Hepatocyte (in vitro differentiated cells): Measurements from ENCODE around the gene TRPC1. TPM values are rescaled to one million over a fixed set of nuclear protein-coding genes. Genes with fewer than 3 reads are reported as not detected.
A peak's percentile ranks its signal among the peaks of the same experiment; 100 is the strongest.

Experiments
- DNase-seq: peaks from one replicate; pipeline ENCODE4 v3.0.0-alpha.2; 2016; ENCODE audit warnings: low spot score
- H2AFZ ChIP-seq: fragments of 200-600 bp; sonication (generic); 2 replicates; pipeline ENCODE4 v1.6.0; 2016; ENCODE audit warnings: antibody characterized with exemption, mild to moderate bottlenecking
- H3K27ac ChIP-seq: fragments of 200-600 bp; sonication (generic); 2 replicates; pipeline ENCODE4 v1.5.1; 2016; ENCODE audit warnings: mild to moderate bottlenecking
- H3K27me3 ChIP-seq: fragments of 200-600 bp; sonication (generic); 2 replicates; pipeline ENCODE4 v1.6.1; 2016
- H3K36me3 ChIP-seq: fragments of 200-600 bp; sonication (generic); replicated peaks from 2 replicates; pipeline ENCODE4 v1.5.1; 2016; ENCODE audit warnings: low read depth; ENCODE audit not compliant: insufficient read depth
- H3K4me1 ChIP-seq: fragments of 200-600 bp; sonication (generic); 2 replicates; pipeline ENCODE4 v1.5.1; 2016; ENCODE audit warnings: mild to moderate bottlenecking, moderate library complexity; ENCODE audit not compliant: insufficient read depth
- H3K4me2 ChIP-seq: fragments of 200-600 bp; sonication (generic); 2 replicates; pipeline ENCODE4 v1.6.0; 2016
- H3K4me3 ChIP-seq: fragments of 200-600 bp; sonication (generic); 2 replicates; pipeline ENCODE4 v1.5.1; 2016; ENCODE audit warnings: mild to moderate bottlenecking
- H3K79me2 ChIP-seq: fragments of 200-600 bp; sonication (generic); 2 replicates; pipeline ENCODE4 v1.6.0; 2017; ENCODE audit warnings: mild to moderate bottlenecking
- H3K9me2 ChIP-seq: fragments of 200-600 bp; sonication (generic); replicated peaks from 2 replicates; pipeline ENCODE4 v1.6.0; 2017; ENCODE audit warnings: mild to moderate bottlenecking; ENCODE audit not compliant: insufficient read depth
- H3K9me3 ChIP-seq: fragments of 200-600 bp; sonication (generic); 2 replicates; pipeline ENCODE4 v1.5.1; 2016; ENCODE audit warnings: low read depth, mild to moderate bottlenecking
- H4K20me1 ChIP-seq: fragments of 200-600 bp; sonication (generic); 2 replicates; pipeline ENCODE4 v1.6.0; 2016; ENCODE audit warnings: mild to moderate bottlenecking; ENCODE audit not compliant: insufficient read depth, poor library complexity, severe bottlenecking
- CTCF ChIP-seq: fragments of 200-600 bp; sonication (generic); IDR thresholded peaks from 2 replicates; pipeline ENCODE4 v1.5.1; 2016; ENCODE audit warnings: antibody characterized with exemption, mild to moderate bottlenecking; ENCODE audit not compliant: poor library complexity
- EZH2 ChIP-seq: fragments of 200-600 bp; sonication (generic); IDR thresholded peaks from 2 replicates; pipeline ENCODE4 v1.6.1; 2016; ENCODE audit warnings: antibody characterized with exemption, mild to moderate bottlenecking, borderline replicate concordance
- EZH2phosphoT487 ChIP-seq: fragments of 200-600 bp; sonication (generic); IDR thresholded peaks from one replicate; pipeline ENCODE4 v1.6.1; 2018; ENCODE audit warnings: antibody characterized with exemption, mild to moderate bottlenecking, low read depth, moderate library complexity; ENCODE audit not compliant: unreplicated experiment, severe bottlenecking
- WGBS: methylation state at CpG from one replicate; pipeline ENCODE4 v1.1.6; 2016; ENCODE audit warnings: low lambda C conversion rate; ENCODE audit errors: missing lambda C conversion rate; 5-methylcytosine and 5-hydroxymethylcytosine counted together
- polyA plus RNA-seq: library from polyadenylated mRNA; unstranded; fragments of >200 nt; fragmentation: Nextera tagmentation; extraction: Ambion mirVana; gene quantifications from 2 replicates; pipeline ENCODE4 v1.2.1, GENCODE V29; 2016
- small RNA-seq: library from RNA; depleted of rRNA; stranded (forward); fragments of <200 nt; gene quantifications from one replicate; pipeline ENCODE3, GENCODE V24; 2014
- total RNA-seq: library from RNA; depleted of rRNA; stranded (reverse); fragments of >200 nt; gene quantifications from 2 replicates; pipeline ENCODE4 v1.2.3, GENCODE V29; 2014

TRPC1 gene
- total and polyA plus RNA-seq, 2 experiments from 2014 or later = 3.3 to 12.6 TPM

DNA sequence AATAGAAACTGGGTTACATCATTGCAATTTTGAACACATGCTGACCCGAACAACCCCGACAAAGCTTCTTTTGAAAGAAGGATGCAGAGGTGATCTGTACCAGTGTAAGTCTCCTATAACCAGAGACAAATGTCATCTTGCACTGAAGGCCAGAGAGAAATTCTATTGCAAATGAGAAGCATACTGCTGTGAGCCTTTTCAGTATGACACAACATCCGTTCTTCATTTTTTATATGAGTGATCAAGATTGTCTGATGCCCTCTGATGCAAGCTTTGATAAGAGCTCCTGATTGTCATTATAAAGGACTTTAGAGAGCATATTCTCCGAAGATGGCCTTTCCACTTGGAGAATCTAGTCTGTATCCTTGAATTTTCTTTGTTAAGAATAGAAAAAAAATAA lies 128.2 kb downstream of the TRPC1 start:
- H3K4me1 ChIP-seq = no peaks in the 10 kb centered on the region
- no peak overlapping the region for H3K27ac ChIP-seq
- H3K9me2 ChIP-seq = no peaks in the 10 kb centered on the region
- H2AFZ ChIP-seq = no peak overlapping the region
- 91% methylated on average over 4 of the region's 4 CpGs for WGBS
- H3K9me3 ChIP-seq = no peaks in the 10 kb centered on the region
- H4K20me1 ChIP-seq = no peaks in the 10 kb centered on the region
- DNase-seq = no peak
- no peaks in the 10 kb centered on the region for H3K27me3 ChIP-seq
- no peaks in the 10 kb centered on the region for H3K36me3 ChIP-seq
- no peaks in the 10 kb centered on the region for H3K79me2 ChIP-seq
- no peak overlapping the region for H3K4me2 ChIP-seq
- no peak for TF ChIP-seq EZH2phosphoT487
- TF ChIP-seq CTCF = no peak
- TF ChIP-seq EZH2 = no peak
- H3K4me3 ChIP-seq = no peak overlapping the region

DNA sequence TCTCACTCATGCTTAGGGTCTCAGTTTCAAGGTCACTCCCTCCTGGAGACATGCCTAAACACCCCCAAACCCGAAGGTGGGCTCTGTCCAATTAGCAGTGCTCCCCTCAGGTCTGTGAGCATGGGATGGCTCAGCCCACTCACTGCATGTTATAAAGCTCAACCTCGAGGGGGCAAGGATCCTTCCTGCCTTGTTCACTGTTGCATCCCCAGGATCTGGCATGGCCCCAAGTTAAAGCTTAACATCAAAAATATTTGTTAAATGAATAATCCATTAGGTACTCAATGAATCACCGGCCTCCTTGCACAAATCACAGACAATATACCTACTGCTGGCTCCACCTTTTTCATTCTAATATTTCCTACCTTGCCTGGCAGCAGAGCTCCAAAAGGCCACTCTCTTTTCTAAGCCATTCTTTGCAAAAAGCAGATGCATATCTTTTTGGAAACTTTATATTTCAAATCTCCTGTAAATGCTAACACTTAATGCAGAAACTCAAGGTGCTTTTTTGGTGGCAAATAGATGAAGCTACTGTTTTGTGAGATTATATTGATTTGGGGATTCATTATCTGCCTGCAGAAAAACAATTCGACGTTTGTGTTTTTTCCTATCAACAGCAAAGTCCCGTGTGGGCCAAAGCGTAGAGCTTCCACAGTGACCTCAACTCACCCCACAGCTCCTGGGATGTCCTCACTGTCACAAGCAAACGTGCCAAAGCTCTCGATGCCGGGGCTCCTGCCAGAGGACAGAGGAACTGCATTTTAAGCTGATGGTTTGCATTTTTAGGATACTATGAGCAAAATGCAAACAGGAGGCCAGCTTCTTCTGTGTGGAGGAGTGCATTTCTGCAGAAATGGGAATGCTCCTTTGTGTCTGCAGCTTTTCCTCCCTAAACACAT lies 129.7 kb downstream of the TRPC1 start:
- no peaks in the 10 kb centered on the region for H3K9me3 ChIP-seq

DNA sequence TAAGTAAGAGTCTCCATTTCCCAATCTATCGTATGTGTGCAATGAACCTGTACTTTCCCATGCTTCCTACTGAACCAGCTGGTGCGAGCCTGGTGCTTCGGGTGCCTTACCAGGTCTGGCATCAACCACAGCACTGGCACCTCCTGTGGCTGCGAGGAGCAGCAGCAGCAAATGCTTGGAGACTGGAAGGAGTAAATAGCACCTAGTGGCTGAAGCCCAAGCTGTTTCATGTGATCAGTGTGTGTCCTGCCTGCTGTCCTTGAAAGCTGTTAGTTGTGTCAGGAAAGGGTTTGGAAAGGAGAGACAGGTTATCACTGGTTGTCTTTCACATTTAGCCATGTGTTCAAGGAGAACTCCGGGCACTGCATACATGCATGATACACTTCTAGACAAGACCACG lies 133.2 kb downstream of the TRPC1 start:
- peak; percentile 24 for DNase-seq
- no peaks in the 10 kb centered on the region for H3K36me3 ChIP-seq
- H3K9me2 ChIP-seq = no peaks in the 10 kb centered on the region
- no peaks in the 10 kb centered on the region for H3K9me3 ChIP-seq
- H3K79me2 ChIP-seq = no peaks in the 10 kb centered on the region
- H3K27me3 ChIP-seq = no peaks in the 10 kb centered on the region
- no peaks in the 10 kb centered on the region for H4K20me1 ChIP-seq
- H3K4me2 ChIP-seq = no peak overlapping the region
- 70% methylated on average over 6 of the region's 6 CpGs for WGBS
- no peak overlapping the region for H3K4me3 ChIP-seq
- H2AFZ ChIP-seq = no peak overlapping the region
- no peak for TF ChIP-seq EZH2
- no peak for TF ChIP-seq EZH2phosphoT487
- TF ChIP-seq CTCF = no peak
- H3K27ac ChIP-seq = no peak overlapping the region
- no peaks in the 10 kb centered on the region for H3K4me1 ChIP-seq

More for the DNA sequence above, 129.7 kb downstream of the TRPC1 start:
- Histone ChIP-seq H3K4me2 (no peak overlapping the region), H3K27ac (no peak overlapping the region), H4K20me1 (no peaks in the 10 kb centered on the region), H3K9me2 (no peaks in the 10 kb centered on the region), H3K36me3 (no peaks in the 10 kb centered on the region), H3K4me3 (no peak overlapping the region), H3K27me3 (no peaks in the 10 kb centered on the region), H3K79me2 (no peaks in the 10 kb centered on the region), H3K4me1 (no peaks in the 10 kb centered on the region), H2AFZ (no peak overlapping the region)
- WGBS = 62% methylated on average over 10 of the region's 10 CpGs
- TF ChIP-seq CTCF (no peak), EZH2 (no peak), EZH2phosphoT487 (no peak)
- DNase-seq = peak; percentile 65

Small RNA genes within 50 kb of the gene (small RNA-seq; reads per million reads assigned to genes)
- not detected for gene RNU7-47P

Other genes with a start within 250 kb of the TRPC1 start
- gene ATR, start 145.3 kb upstream of the TRPC1 start, total RNA-seq = 20.8 and 35.6 TPM in 2 replicates
- gene ATR, start 145.3 kb upstream of the TRPC1 start, polyA plus RNA-seq = 10.0 and 10.2 TPM in 2 replicates
- gene PLS1, start 127.6 kb upstream of the TRPC1 start, total RNA-seq = 21.1 and 22.8 TPM in 2 replicates
- gene PLS1, start 127.6 kb upstream of the TRPC1 start, polyA plus RNA-seq = 9.7 and 13.0 TPM in 2 replicates
- 10.8 and 11.2 TPM in 2 replicates for gene PCOLCE2, start 165.0 kb downstream of the TRPC1 start, total RNA-seq
- 5.5 and 9.2 TPM in 2 replicates for gene PCOLCE2, start 165.0 kb downstream of the TRPC1 start, polyA plus RNA-seq
- gene PAQR9, start 239.6 kb downstream of the TRPC1 start, total RNA-seq = 2.9 and 3.8 TPM in 2 replicates
- 1.3 and 3.8 TPM in 2 replicates for gene PAQR9, start 239.6 kb downstream of the TRPC1 start, polyA plus RNA-seq